Measurements from ENCODE around the gene SENP7.
"Not testable (repeated sequence)": the region's sequence is repeated elsewhere in the genome, so short reads cannot be mapped to it uniquely, and the experiment has no call there.

Gene SENP7

GRCh38 chr3:101320475-101320874 is 192.5 kb downstream of the SENP7 start, which contains the start of gene IMPG2:
Gene IMPG2, minus strand, starts transcription at chr3:101320575. Its CDS starts 203 bp downstream, at chr3:101320372.
- DNase-seq = no peak

- DNase-seq = no peak
Observed at GRCh38 chr3:101319531-101319930, 193.5 kb downstream of the SENP7 start.

- no peak for DNase-seq
Observed at GRCh38 chr3:101312545-101312944, 200.5 kb downstream of the SENP7 start.

GRCh38 chr3:101311676-101312075 is 201.3 kb downstream of the SENP7 start:
- no peak for DNase-seq

DNA sequence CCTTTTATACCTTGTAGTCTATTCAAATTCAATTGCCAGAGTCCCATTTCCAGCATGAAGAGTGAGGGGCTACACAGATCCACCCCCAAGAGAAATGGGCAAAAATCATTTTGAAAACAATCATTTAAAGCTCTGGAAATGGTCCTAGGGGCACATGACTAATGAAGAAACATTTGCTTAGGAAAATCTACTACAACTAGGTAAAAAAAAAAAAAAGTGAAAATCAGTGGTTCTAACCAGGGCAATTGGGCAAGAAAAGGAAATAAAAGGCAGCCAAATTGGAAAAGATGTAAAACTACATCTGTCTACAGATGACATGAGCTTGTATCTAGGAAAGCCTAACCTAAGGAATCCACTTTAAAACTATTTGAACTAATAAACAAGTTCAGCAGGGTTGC is 202.0 kb downstream of the SENP7 start:
- no peak for DNase-seq

- not testable (repeated sequence) for DNase-seq
Observed at GRCh38 chr3:101308147-101308772, 204.8 kb downstream of the SENP7 start.

GRCh38 chr3:101303836-101304235 is 209.2 kb downstream of the SENP7 start:
- DNase-seq = no peak

GRCh38 chr3:101303089-101303731 is 209.8 kb downstream of the SENP7 start:
- DNase-seq = no peak

DNA sequence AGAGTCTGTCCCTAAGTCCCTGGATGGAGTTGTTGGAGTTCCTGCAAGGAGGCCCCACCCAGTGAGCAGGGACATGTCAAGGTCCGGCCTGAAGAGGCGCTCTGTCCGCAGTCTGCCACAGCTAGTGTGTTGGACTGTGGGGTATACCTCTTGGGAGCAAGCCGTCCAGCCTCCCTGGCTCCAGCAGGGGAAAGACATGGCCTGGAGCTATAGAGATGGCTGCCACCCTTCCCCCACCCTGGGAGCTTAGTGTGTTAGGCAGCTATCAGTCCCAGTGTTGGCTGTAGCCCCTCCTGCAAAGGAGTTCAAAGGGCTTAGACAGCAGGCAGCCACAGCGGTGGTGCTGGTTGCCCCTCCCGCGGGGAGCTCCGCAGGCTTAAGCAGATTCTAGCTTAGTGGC is 212.9 kb downstream of the SENP7 start:
- DNase-seq = no peak

GRCh38 chr3:101292027-101292426 is 221.0 kb downstream of the SENP7 start:
- DNase-seq = no peak

- DNase-seq = no peak
Observed at GRCh38 chr3:101288294-101288693, 224.7 kb downstream of the SENP7 start.

DNA sequence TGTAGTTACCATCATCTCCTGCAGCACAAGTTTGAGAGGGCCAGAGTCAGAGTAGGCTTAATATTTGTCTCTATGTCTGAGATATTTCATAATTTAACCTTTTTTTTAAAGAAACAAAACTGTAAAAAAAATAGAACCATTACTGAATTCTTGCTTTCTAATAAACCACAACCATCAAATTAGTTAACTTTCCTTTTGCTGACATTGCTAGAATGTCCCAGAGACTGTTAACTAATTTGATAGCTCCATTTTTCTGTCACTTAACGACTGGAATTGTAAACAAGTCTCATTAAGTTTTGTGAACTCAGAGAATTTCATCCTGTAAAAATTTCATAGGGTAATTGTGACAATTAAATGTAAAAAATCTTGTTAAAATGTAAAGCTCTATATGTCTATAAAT is 228.3 kb downstream of the SENP7 start:
- DNase-seq = no peak

DNA sequence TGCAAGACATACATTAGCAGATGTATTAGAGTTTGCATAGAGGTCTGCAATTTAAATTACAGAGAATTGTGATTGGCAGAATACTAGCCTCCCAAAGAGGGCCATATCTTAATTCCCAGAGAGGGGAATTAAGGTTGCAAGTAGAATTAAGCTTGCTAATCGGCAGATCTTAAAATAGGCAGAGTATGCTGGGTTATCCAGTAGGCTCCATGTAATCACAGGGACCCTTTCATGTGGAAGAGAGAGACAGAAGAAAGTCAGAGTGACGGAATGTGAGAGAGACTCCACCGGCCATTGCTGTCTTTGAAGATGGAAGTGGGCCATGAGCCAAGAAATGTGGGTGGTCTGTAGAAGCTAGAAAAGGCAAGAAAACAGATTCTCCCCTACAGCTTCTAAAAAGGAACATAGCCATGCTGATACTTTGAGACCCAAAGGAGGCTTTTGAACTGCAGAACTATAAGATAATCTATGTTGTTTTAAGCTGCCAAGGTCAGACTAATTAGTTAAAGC is 231.4 kb downstream of the SENP7 start:
- no peak for DNase-seq

- no peak for DNase-seq
Observed at GRCh38 chr3:101279765-101280385, 233.1 kb downstream of the SENP7 start.

DNA sequence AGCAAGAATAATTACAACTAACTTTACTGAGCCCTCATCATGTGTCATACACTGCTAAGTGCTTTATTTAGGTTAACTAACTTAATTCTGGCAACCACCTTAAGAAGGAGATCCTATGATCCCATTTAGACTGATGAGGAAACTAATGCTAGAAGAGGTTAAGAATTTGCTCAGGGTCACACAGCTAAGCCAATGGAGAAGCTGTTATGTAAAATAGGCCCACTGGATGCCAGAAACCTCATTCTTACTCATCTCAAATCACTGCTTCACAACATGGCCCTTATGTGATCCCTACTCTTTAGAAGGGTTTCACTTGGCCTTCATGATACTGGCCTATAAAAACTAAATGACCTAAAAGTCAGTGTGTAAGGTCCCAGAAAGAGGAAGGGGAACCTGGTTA is 233.8 kb downstream of the SENP7 start:
- DNase-seq = no peak

- DNase-seq = no peak
Observed at GRCh38 chr3:101278727-101279126, 234.3 kb downstream of the SENP7 start.
